Stimulated activated CD8-positive, alpha-beta memory T cell treated with anti-CD3 and anti-CD28 coated beads, Interleukin-4, amount 100 ng/mL, for 4 hours (primary cell): ENCODE measurements around the gene LRSAM1.

Experiments used
- DNase-seq, 2 donors: peaks; one replicate each; pipeline ENCODE4 v3.0.0-alpha.2; 2020; ENCODE audit warnings: low read depth in 2 of 2, low spot score in 1 of 2

Gene LRSAM1

GRCh38 chr9:127424676-127424999 lies 26.7 kb upstream of the LRSAM1 start:
- no peak for DNase-seq

- no peak for DNase-seq
Observed at GRCh38 chr9:127426756-127427155, 24.6 kb upstream of the LRSAM1 start.

- no peak for DNase-seq
Observed at GRCh38 chr9:127428348-127428747, 23.0 kb upstream of the LRSAM1 start.

- DNase-seq = no peak
Observed at GRCh38 chr9:127430415-127430814, 20.9 kb upstream of the LRSAM1 start.

GRCh38 chr9:127437497-127438264 lies 13.6 kb upstream of the LRSAM1 start:
- no peak for DNase-seq

GRCh38 chr9:127438394-127438793 lies 12.9 kb upstream of the LRSAM1 start:
- no peak for DNase-seq

- DNase-seq = no peak
Observed at GRCh38 chr9:127444283-127444920, 6.9 kb upstream of the LRSAM1 start.

GRCh38 chr9:127444921-127445850 lies 6.1 kb upstream of the LRSAM1 start:
- no peak for DNase-seq

GRCh38 chr9:127445851-127446712 lies 5.2 kb upstream of the LRSAM1 start:
- no peak for DNase-seq

- DNase-seq = no peak
Observed at GRCh38 chr9:127446713-127447415, 4.4 kb upstream of the LRSAM1 start.

- DNase-seq = no peak
Observed at GRCh38 chr9:127447416-127448111, 3.7 kb upstream of the LRSAM1 start.

- no peak for DNase-seq
Observed at GRCh38 chr9:127448112-127448805, 3.1 kb upstream of the LRSAM1 start.

GRCh38 chr9:127449332-127449966 lies 1.9 kb upstream of the LRSAM1 start:
- no peak for DNase-seq

- DNase-seq = no peak
Observed at GRCh38 chr9:127450243-127450760, 1.0 kb upstream of the LRSAM1 start.

GRCh38 chr9:127451608-127451857 lies 223 bp downstream of the LRSAM1 start:
- no peak for DNase-seq

- peak in 1 of 2 donors; percentile 18 for DNase-seq
Observed at GRCh38 chr9:127451858-127452656, 747 bp downstream of the LRSAM1 start.

GRCh38 chr9:127452691-127453090 lies 1.4 kb downstream of the LRSAM1 start:
- no peak for DNase-seq
